Measurements from ENCODE around the gene TLR9. TPM values are rescaled to one million over a fixed set of nuclear protein-coding genes. Genes with fewer than 3 reads are reported as not detected.

TLR9 gene
- total RNA-seq, 4 donors from 2014 or later, result 0.13 to 0.69 (median 0.17) TPM; not detected in 1

- no peak for TF ChIP-seq POLR2A (IDR thresholded peaks at IDR 0.05; ENCODE audit: low read depth)
- no peak for TF ChIP-seq CTCF (IDR thresholded peaks at IDR 0.05)
- TF ChIP-seq POLR2AphosphoS5 (IDR thresholded peaks at IDR 0.05), result no peak
- no peak for TF ChIP-seq EP300 (IDR thresholded peaks at IDR 0.05)
- WGBS, result 96% methylated on average over 7 of the region's 7 CpGs
- Histone ChIP-seq H3K9me3 (no peaks in the 10 kb centered on the region), H3K27me3 (no peaks in the 10 kb centered on the region), H3K4me1 (peaks cover 29 to 48% (median 44%) of the 10 kb centered on the region in 4 donors), H3K4me3 (no peak overlapping the region), H3K27ac (replicated peaks in 1 of 4) (no peak overlapping the region), H3K36me3 (peaks cover 48 to 56% (median 55%) of the 10 kb centered on the region in 4 donors)
- intact Hi-C loops (cut with DNase I), result no loop called here
- no peak for DNase-seq (ENCODE audit: extremely low spot score)
These were observed 10.1 kb downstream of the TLR9 start for GRCh38 chr3:52215351-52215750.

GRCh38 chr3:52213901-52214300, 11.5 kb downstream of the TLR9 start:
- Histone ChIP-seq H3K27me3 (no peaks in the 10 kb centered on the region), H3K4me3 (no peak overlapping the region), H3K36me3 (peaks cover 62 to 71% (median 69%) of the 10 kb centered on the region in 4 donors), H3K27ac (replicated peaks in 1 of 4) (no peak overlapping the region), H3K9me3 (no peaks in the 10 kb centered on the region), H3K4me1 (peaks cover 18 to 34% (median 32%) of the 10 kb centered on the region in 4 donors)
- TF ChIP-seq EP300 (IDR thresholded peaks at IDR 0.05), result no peak
- no peak for TF ChIP-seq POLR2A (IDR thresholded peaks at IDR 0.05; ENCODE audit: low read depth)
- no peak for TF ChIP-seq POLR2AphosphoS5 (IDR thresholded peaks at IDR 0.05)
- TF ChIP-seq CTCF (IDR thresholded peaks at IDR 0.05), result no peak
- intact Hi-C loops (cut with DNase I), result no loop called here
- DNase-seq (ENCODE audit: extremely low spot score), result no peak

- Histone ChIP-seq H3K36me3 (peaks cover 71 to 80% (median 78%) of the 10 kb centered on the region in 4 donors), H3K27me3 (no peaks in the 10 kb centered on the region), H3K4me3 (no peak overlapping the region), H3K9me3 (no peaks in the 10 kb centered on the region), H3K4me1 (peaks cover 18 to 25% (median 23%) of the 10 kb centered on the region in 4 donors), H3K27ac (replicated peaks in 1 of 4) (no peak overlapping the region)
- 88% methylated on average over 8 of the region's 8 CpGs for WGBS
- intact Hi-C loops (cut with DNase I), result no loop called here
- DNase-seq (ENCODE audit: extremely low spot score), result no peak
- TF ChIP-seq POLR2A (IDR thresholded peaks at IDR 0.05; ENCODE audit: low read depth), result no peak
- no peak for TF ChIP-seq CTCF (IDR thresholded peaks at IDR 0.05)
These were observed 12.4 kb downstream of the TLR9 start for GRCh38 chr3:52213005-52213404.

- intact Hi-C loops (cut with DNase I), result no loop called here
- no peak for DNase-seq (ENCODE audit: extremely low spot score)
- Histone ChIP-seq H3K4me3 (no peak overlapping the region), H3K27me3 (no peaks in the 10 kb centered on the region), H3K4me1 (peaks cover 6 to 9% (median 8%) of the 10 kb centered on the region in 4 donors), H3K36me3 (peaks cover 86 to 96% (median 95%) of the 10 kb centered on the region in 4 donors), H3K9me3 (no peaks in the 10 kb centered on the region), H3K27ac (replicated peaks in 1 of 4) (no peak overlapping the region)
- no peak for TF ChIP-seq POLR2AphosphoS5 (IDR thresholded peaks at IDR 0.05)
- TF ChIP-seq POLR2A (IDR thresholded peaks at IDR 0.05; ENCODE audit: low read depth), result no peak
- TF ChIP-seq CTCF (IDR thresholded peaks at IDR 0.05), result no peak
- TF ChIP-seq EP300 (IDR thresholded peaks at IDR 0.05), result no peak
- WGBS, result 91% methylated on average over 18 of the region's 18 CpGs
These were observed 14.1 kb downstream of the TLR9 start for GRCh38 chr3:52211268-52211891.
